ENCODE measurements around the gene IDI2.
"Not testable (repeated sequence)": the region's sequence is repeated elsewhere in the genome, so short reads cannot be mapped to it uniquely, and the experiment has no call there.

DNA sequence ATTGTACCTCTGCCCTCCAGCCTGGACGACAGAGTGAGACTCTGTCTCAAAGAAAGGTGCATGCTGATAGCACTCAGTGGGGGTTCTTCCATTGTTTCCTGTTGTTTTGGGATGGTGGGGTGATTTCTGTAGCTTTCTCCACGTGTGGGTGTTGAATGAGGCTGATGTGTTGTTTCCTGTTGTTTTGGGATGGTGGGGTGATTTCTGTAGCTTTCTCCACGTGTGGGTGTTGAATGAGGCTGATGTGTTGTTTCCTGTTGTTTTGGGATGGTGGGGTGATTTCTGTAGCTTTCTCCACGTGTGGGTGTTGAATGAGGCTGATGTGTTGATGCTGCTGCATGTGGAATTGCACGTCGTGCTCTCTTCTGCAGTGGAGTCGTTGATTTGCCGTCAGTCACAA, 15.7 kb downstream of the IDI2 start:
- not testable (repeated sequence) for TF ChIP-seq SMARCC2 (IDR thresholded peaks at IDR 0.05); NR2C2 (CRISPR knock-in tag; IDR thresholded peaks at IDR 0.05; ENCODE audit: borderline replicate concordance); MAZ (IDR thresholded peaks at IDR 0.05; ENCODE audit: borderline replicate concordance, low read depth, low read length); MAZ (CRISPR knock-in tag; IDR thresholded peaks at IDR 0.05; ENCODE audit: low read depth); SNAI1 (CRISPR knock-in tag; IDR thresholded peaks at IDR 0.05; ENCODE audit: borderline replicate concordance); ZNF274 (CRISPR knock-in tag; IDR thresholded peaks at IDR 0.05); TBL1XR1 (IDR thresholded peaks at IDR 0.05; ENCODE audit: borderline replicate concordance, low read length, partially characterized antibody); ZNF101 (CRISPR knock-in tag; IDR thresholded peaks at IDR 0.05; ENCODE audit: borderline replicate concordance, low read depth); REPIN1 (CRISPR knock-in tag; IDR thresholded peaks at IDR 0.05; ENCODE audit: borderline replicate concordance, low read depth); ZNF563 (CRISPR knock-in tag; IDR thresholded peaks at IDR 0.05); RBM39 (IDR thresholded peaks at IDR 0.05; ENCODE audit: low read depth, low read length, poor library complexity, severe bottlenecking)
- TF ChIP-seq, protein P1, sequence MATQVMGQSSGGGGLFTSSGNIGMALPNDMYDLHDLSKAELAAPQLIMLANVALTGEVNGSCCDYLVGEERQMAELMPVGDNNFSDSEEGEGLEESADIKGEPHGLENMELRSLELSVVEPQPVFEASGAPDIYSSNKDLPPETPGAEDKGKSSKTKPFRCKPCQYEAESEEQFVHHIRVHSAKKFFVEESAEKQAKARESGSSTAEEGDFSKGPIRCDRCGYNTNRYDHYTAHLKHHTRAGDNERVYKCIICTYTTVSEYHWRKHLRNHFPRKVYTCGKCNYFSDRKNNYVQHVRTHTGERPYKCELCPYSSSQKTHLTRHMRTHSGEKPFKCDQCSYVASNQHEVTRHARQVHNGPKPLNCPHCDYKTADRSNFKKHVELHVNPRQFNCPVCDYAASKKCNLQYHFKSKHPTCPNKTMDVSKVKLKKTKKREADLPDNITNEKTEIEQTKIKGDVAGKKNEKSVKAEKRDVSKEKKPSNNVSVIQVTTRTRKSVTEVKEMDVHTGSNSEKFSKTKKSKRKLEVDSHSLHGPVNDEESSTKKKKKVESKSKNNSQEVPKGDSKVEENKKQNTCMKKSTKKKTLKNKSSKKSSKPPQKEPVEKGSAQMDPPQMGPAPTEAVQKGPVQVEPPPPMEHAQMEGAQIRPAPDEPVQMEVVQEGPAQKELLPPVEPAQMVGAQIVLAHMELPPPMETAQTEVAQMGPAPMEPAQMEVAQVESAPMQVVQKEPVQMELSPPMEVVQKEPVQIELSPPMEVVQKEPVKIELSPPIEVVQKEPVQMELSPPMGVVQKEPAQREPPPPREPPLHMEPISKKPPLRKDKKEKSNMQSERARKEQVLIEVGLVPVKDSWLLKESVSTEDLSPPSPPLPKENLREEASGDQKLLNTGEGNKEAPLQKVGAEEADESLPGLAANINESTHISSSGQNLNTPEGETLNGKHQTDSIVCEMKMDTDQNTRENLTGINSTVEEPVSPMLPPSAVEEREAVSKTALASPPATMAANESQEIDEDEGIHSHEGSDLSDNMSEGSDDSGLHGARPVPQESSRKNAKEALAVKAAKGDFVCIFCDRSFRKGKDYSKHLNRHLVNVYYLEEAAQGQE (IDR thresholded peaks at IDR 0.05; ENCODE audit: borderline replicate concordance in 1 of 2, low read depth in 1 of 2, low read length in 2 of 2): not testable (repeated sequence)
- TF ChIP-seq, protein P2, sequence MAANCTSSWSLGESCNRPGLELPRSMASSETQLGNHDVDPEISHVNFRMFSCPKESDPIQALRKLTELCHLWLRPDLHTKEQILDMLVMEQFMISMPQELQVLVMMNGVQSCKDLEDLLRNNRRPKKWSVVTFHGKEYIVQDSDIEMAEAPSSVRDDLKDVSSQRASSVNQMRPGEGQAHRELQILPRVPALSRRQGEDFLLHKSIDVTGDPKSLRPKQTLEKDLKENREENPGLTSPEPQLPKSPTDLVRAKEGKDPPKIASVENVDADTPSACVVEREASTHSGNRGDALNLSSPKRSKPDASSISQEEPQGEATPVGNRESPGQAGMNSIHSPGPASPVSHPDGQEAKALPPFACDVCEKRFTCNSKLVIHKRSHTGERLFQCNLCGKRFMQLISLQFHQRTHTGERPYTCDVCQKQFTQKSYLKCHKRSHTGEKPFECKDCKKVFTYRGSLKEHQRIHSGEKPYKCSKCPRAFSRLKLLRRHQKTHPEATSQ (CRISPR knock-in tag; IDR thresholded peaks at IDR 0.05; ENCODE audit: borderline replicate concordance): not testable (repeated sequence)
- TF ChIP-seq, protein P3, sequence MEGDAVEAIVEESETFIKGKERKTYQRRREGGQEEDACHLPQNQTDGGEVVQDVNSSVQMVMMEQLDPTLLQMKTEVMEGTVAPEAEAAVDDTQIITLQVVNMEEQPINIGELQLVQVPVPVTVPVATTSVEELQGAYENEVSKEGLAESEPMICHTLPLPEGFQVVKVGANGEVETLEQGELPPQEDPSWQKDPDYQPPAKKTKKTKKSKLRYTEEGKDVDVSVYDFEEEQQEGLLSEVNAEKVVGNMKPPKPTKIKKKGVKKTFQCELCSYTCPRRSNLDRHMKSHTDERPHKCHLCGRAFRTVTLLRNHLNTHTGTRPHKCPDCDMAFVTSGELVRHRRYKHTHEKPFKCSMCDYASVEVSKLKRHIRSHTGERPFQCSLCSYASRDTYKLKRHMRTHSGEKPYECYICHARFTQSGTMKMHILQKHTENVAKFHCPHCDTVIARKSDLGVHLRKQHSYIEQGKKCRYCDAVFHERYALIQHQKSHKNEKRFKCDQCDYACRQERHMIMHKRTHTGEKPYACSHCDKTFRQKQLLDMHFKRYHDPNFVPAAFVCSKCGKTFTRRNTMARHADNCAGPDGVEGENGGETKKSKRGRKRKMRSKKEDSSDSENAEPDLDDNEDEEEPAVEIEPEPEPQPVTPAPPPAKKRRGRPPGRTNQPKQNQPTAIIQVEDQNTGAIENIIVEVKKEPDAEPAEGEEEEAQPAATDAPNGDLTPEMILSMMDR (CRISPR knock-in tag; IDR thresholded peaks at IDR 0.05): not testable (repeated sequence)
- TF ChIP-seq, protein P4, sequence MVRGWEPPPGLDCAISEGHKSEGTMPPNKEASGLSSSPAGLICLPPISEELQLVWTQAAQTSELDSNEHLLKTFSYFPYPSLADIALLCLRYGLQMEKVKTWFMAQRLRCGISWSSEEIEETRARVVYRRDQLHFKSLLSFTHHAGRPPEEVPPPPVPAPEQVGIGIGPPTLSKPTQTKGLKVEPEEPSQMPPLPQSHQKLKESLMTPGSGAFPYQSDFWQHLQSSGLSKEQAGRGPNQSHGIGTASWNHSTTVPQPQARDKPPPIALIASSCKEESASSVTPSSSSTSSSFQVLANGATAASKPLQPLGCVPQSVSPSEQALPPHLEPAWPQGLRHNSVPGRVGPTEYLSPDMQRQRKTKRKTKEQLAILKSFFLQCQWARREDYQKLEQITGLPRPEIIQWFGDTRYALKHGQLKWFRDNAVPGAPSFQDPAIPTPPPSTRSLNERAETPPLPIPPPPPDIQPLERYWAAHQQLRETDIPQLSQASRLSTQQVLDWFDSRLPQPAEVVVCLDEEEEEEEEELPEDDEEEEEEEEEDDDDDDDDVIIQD (CRISPR knock-in tag; IDR thresholded peaks at IDR 0.05; ENCODE audit: low read depth): not testable (repeated sequence)
